GM23248 (cell line): Measurements from ENCODE around the gene PXDN. TPM values are rescaled to one million over a fixed set of nuclear protein-coding genes. Genes with fewer than 3 reads are reported as not detected.
"Not testable (repeated sequence)": the region's sequence is repeated elsewhere in the genome, so short reads cannot be mapped to it uniquely, and the experiment has no call there.

Experiments used
- DNase-seq: peaks from one replicate; pipeline ENCODE4 v3.0.0-alpha.2; 2015
- H2AFZ ChIP-seq: fragments of 200-600 bp; sonication (generic); 2 replicates; pipeline ENCODE4 v1.6.1; 2016; ENCODE audit warnings: antibody characterized with exemption
- H3F3A ChIP-seq: fragments of 200-600 bp; sonication (generic); 2 replicates; pipeline ENCODE4 v1.6.1; 2016; ENCODE audit warnings: mild to moderate bottlenecking, antibody characterized with exemption, mixed run types; ENCODE audit not compliant: insufficient read depth
- H3K27ac ChIP-seq: fragments of 200-600 bp; sonication (generic); 2 replicates; pipeline ENCODE4 v1.5.1; 2016; ENCODE audit warnings: mild to moderate bottlenecking
- H3K27me3 ChIP-seq: fragments of 200-600 bp; sonication (generic); replicated peaks from 2 replicates; pipeline ENCODE4 v1.6.1; 2016; ENCODE audit warnings: mild to moderate bottlenecking; ENCODE audit not compliant: insufficient read depth
- H3K36me3 ChIP-seq: fragments of 200-600 bp; sonication (generic); 2 replicates; pipeline ENCODE4 v1.6.1; 2016; ENCODE audit warnings: low read depth, mild to moderate bottlenecking
- H3K4me1 ChIP-seq: fragments of 200-600 bp; sonication (generic); 2 replicates; pipeline ENCODE4 v1.6.1; 2016; ENCODE audit warnings: mild to moderate bottlenecking; ENCODE audit not compliant: insufficient read depth
- H3K4me2 ChIP-seq: fragments of 200-600 bp; sonication (generic); one replicate; pipeline ENCODE4 v1.6.1; 2016; ENCODE audit warnings: mild to moderate bottlenecking; ENCODE audit not compliant: unreplicated experiment
- H3K4me3 ChIP-seq: fragments of 200-600 bp; sonication (generic); 2 replicates; pipeline ENCODE4 v1.5.1; 2016; ENCODE audit warnings: mild to moderate bottlenecking
- H3K79me2 ChIP-seq: fragments of 200-600 bp; sonication (generic); 2 replicates; pipeline ENCODE4 v1.6.1; 2016; ENCODE audit warnings: mild to moderate bottlenecking; ENCODE audit not compliant: insufficient read depth
- H3K9ac ChIP-seq: fragments of 200-600 bp; sonication (generic); 2 replicates; pipeline ENCODE4 v1.6.1; 2016; ENCODE audit warnings: mild to moderate bottlenecking
- H3K9me2 ChIP-seq: fragments of 200-600 bp; sonication (generic); 2 replicates; pipeline ENCODE4 v1.6.1; 2016; ENCODE audit warnings: mixed run types, mild to moderate bottlenecking, moderate library complexity; ENCODE audit not compliant: insufficient read depth
- H3K9me3 ChIP-seq: fragments of 200-600 bp; sonication (generic); one replicate; pipeline ENCODE4 v1.6.1; 2017; ENCODE audit warnings: low read depth
- H4K20me1 ChIP-seq: fragments of 200-600 bp; sonication (generic); 2 replicates; pipeline ENCODE4 v1.6.0; 2016; ENCODE audit not compliant: insufficient read depth
- EZH2 ChIP-seq: fragments of 200-600 bp; sonication (generic); IDR thresholded peaks from 2 replicates; pipeline ENCODE4 v1.6.1; 2018; ENCODE audit warnings: antibody characterized with exemption, mild to moderate bottlenecking; ENCODE audit not compliant: insufficient read depth, poor library complexity, severe bottlenecking
- EZH2phosphoT487 ChIP-seq: fragments of 200-600 bp; sonication (generic); IDR thresholded peaks from 2 replicates; pipeline ENCODE4 v1.6.1; 2018; ENCODE audit warnings: antibody characterized with exemption, moderate library complexity, mild to moderate bottlenecking, low read depth; ENCODE audit not compliant: insufficient read depth
- WGBS, 2 experiments: methylation state at CpG; one replicate each; pipeline ENCODE4 v1.1.6; 2015 to 2017; ENCODE audit warnings: low lambda C conversion rate in 2 of 2, low coverage in 1 of 2; ENCODE audit errors: missing lambda C conversion rate in 2 of 2; 5-methylcytosine and 5-hydroxymethylcytosine counted together
- in situ Hi-C: fragments of 300-500 bp; cut with MboI; formaldehyde crosslinking; loops from 2 replicates; pipeline ENCODE4 v1.15.0; 2020
- polyA plus RNA-seq: library from polyadenylated mRNA; unstranded; fragments of >200 nt; fragmentation: Nextera tagmentation; extraction: Ambion mirVana; gene quantifications from 2 replicates; pipeline ENCODE4 v1.2.1, GENCODE V29; 2016
- total RNA-seq: library from RNA; depleted of rRNA; stranded (reverse); fragments of >200 nt; shearing (Covaris generic); gene quantifications from 2 replicates; pipeline ENCODE4 v1.2.3, GENCODE V29; 2014

The PXDN gene
- total and polyA plus RNA-seq, 2 experiments from 2014 or later = 222 to 263 TPM

DNA sequence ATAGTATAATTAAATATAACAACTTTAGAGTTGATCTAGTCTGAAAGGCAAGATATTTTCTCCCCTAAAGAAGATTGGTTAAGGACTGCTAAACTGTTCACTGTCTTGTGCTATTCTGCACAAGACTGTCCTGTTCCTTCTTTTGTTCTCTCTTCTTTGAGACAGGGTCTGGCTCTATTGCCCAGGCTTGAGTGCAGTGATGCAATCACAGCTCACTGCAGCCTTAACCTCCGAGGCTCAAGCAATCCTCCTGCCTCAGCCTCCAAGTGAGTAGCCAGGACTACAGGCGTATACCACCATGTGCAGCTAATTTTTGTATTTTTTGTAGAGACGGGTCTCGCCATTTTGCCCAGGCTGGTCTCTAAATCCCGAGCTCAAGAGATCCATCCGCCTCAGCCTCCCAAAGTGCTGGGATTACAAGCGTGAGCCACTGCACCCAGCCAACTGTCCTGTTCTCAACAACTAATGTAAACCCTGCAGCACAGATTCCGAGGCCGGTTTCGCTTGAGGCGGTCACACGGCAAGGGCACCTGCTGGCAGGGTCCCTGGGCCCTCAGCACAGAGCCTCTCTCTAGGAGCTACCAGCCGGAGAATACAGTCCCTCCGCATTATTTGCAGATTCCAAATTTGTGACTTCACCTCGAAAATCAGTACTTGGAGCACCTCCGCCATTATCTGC lies 16.4 kb downstream of the PXDN start:
- peaks cover 45% of the 10 kb centered on the region for H3K4me1 ChIP-seq
- no peaks in the 10 kb centered on the region for H3K36me3 ChIP-seq
- DNase-seq = no peak
- no peak overlapping the region for H3K27ac ChIP-seq
- H3K9ac ChIP-seq = no peak overlapping the region
- no peak for TF ChIP-seq EZH2phosphoT487
- in situ Hi-C loops = no loop called here
- H3K9me3 ChIP-seq = no peaks in the 10 kb centered on the region
- H4K20me1 ChIP-seq = no peaks in the 10 kb centered on the region
- H3F3A ChIP-seq = peaks cover 59% of the 10 kb centered on the region
- H3K79me2 ChIP-seq = peaks cover 67% of the 10 kb centered on the region
- H3K4me2 ChIP-seq = no peak overlapping the region
- H2AFZ ChIP-seq = no peak overlapping the region
- H3K4me3 ChIP-seq = no peak overlapping the region
- 98 to 99% methylated on average over 16 of the region's 16 CpGs for WGBS, 2 experiments
- no peaks in the 10 kb centered on the region for H3K27me3 ChIP-seq
- peaks cover 6% of the 10 kb centered on the region; the same call in 1 of the 2 replicates for H3K9me2 ChIP-seq

DNA sequence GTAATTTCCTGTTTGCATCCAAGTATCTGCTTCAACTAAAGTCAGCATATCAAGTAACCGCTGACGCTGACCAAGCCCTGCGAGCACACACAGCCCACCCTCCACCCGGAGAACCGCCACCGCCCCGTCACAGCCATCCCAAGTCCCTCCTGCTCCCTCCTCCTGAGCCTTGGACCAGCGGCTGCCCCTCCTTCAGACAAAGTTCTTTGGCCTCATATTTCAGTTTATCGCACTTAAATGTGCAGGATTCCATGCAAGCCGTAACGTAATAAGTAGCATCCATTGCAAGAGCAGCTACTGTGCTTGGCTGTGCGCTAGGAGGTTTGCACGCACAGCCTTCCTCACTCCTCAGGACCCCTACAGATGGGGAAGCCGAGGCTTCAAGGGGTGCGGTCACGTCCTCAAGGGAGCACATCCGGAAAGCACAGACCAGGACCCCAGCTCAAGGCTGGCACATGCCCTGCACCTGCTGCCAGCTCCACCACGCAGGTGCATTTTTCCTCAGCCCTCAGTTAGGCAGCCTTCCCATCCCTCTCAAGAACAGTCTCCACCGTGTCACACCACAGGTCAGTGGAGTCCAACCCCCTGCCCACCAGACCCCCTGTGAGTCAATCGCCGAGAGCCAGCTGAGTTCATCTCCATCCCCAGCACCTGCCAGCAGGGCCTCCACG lies 17.1 kb downstream of the PXDN start:
- in situ Hi-C loops = no loop called here
- H3K9me2 ChIP-seq = peaks cover 9% of the 10 kb centered on the region; the same call in 1 of the 2 replicates
- no peak overlapping the region for H3K4me2 ChIP-seq
- no peaks in the 10 kb centered on the region for H3K9me3 ChIP-seq
- H4K20me1 ChIP-seq = no peaks in the 10 kb centered on the region
- no peak overlapping the region for H2AFZ ChIP-seq
- no peak overlapping the region for H3K9ac ChIP-seq
- no peak overlapping the region for H3K4me3 ChIP-seq
- no peaks in the 10 kb centered on the region for H3K36me3 ChIP-seq
- H3K4me1 ChIP-seq = peaks cover 45% of the 10 kb centered on the region
- H3F3A ChIP-seq = peaks cover 57% of the 10 kb centered on the region
- 97% methylated on average over 21 to 22 of the region's 22 CpGs for WGBS, 2 experiments
- H3K27ac ChIP-seq = no peak overlapping the region
- TF ChIP-seq EZH2phosphoT487 (no peak), EZH2 (no peak)
- no peak for DNase-seq
- H3K79me2 ChIP-seq = peaks cover 67% of the 10 kb centered on the region
- H3K27me3 ChIP-seq = no peaks in the 10 kb centered on the region

DNA sequence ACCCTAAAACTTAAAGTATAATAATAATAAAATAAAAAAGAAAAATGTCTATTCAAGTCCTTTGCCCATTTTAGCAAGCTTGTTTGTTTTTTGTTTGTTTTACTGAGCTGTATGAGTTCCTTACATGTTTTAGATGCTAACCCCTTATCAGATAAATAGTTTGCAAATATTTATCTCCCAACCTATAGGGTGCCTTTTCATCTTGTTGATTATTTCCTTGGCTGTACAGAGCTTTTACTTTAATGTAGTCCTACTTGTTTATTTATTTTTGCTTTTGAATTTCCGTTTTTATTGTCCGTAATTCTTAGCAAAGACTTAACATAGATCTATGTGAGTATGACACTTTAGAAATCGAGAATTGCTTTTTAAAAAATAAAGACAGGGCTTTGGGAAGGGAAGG lies 17.8 kb downstream of the PXDN start:
- peaks cover 9% of the 10 kb centered on the region; the same call in 1 of the 2 replicates for H3K9me2 ChIP-seq
- in situ Hi-C loops = no loop called here
- H3K4me2 ChIP-seq = no peak overlapping the region
- H2AFZ ChIP-seq = no peak overlapping the region
- no peaks in the 10 kb centered on the region for H3K9me3 ChIP-seq
- TF ChIP-seq EZH2 (no peak), EZH2phosphoT487 (no peak)
- no peaks in the 10 kb centered on the region for H3K27me3 ChIP-seq
- H3F3A ChIP-seq = peaks cover 54% of the 10 kb centered on the region
- H4K20me1 ChIP-seq = no peaks in the 10 kb centered on the region
- no peaks in the 10 kb centered on the region for H3K36me3 ChIP-seq
- WGBS, 2 experiments = 96% methylated on average over 3 of the region's 3 CpGs
- no peak overlapping the region for H3K9ac ChIP-seq
- H3K4me3 ChIP-seq = no peak overlapping the region
- peaks cover 43% of the 10 kb centered on the region for H3K4me1 ChIP-seq
- H3K27ac ChIP-seq = no peak overlapping the region
- DNase-seq = no peak
- H3K79me2 ChIP-seq = peaks cover 69% of the 10 kb centered on the region

DNA sequence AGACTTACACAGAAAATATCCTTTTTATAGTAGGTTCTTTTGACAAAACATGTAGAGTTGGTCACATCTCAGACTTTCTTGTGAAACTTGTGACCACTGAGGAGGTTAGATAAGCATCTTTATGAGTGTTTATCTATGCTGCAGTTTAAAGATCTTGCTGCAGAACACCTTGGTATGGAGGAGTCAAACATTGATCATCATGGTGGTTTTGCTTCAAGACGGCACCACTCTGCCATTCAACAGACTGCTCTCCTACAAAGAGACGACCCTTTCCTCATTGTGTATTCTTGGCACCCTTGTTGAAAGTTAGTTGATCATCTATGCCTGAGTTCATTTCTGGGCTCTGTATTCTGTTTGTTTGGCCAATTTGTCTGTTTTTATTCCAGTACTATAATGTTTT lies 20.0 kb downstream of the PXDN start:
- Histone ChIP-seq H3K79me2 (peaks cover 78% of the 10 kb centered on the region), H3K4me1 (peaks cover 31% of the 10 kb centered on the region), H3F3A (peaks cover 43% of the 10 kb centered on the region)
- in situ Hi-C loops, H3K9ac ChIP-seq, H3K27me3 ChIP-seq, H3K36me3 ChIP-seq, H2AFZ ChIP-seq, H3K9me3 ChIP-seq, H3K4me3 ChIP-seq, DNase-seq, H3K9me2 ChIP-seq, H3K4me2 ChIP-seq, H3K27ac ChIP-seq, H4K20me1 ChIP-seq: not testable (repeated sequence)
- whole genome bisulfite sequencing, 2 experiments = 89 to 98% methylated on average over 2 of the region's 2 CpGs
